Endothelial cell of umbilical vein (primary cell): ENCODE data around the gene MSI1. TPM values are rescaled to one million over a fixed set of nuclear protein-coding genes. Genes with fewer than 3 reads are reported as not detected.

Experiments
- BruUV-seq: library from RNA; stranded (reverse); fragments of 400-500 nt; replicated peaks from 2 replicates; lab custom pipeline; 2021; lab: Mats Ljungman, UMichigan
- CTCF ChIA-PET: fragments of 300-600, 350-600 bp; sonication (Branson Sonifier 250); formaldehyde crosslinking; loops from one replicate; lab custom pipeline; 2021; ENCODE audit warnings: antibody characterized with exemption, inconsistent platforms; lab: Charles Lee
- POLR2A ChIA-PET: fragments of 300-600, 350-600 bp; sonication (Branson Sonifier 250); formaldehyde crosslinking; loops from one replicate; lab custom pipeline; 2021; ENCODE audit warnings: antibody characterized with exemption, inconsistent platforms; lab: Charles Lee
- DNase-seq: peaks from one replicate; pipeline ENCODE4 v3.0.0-alpha.2; 2011; ENCODE audit warnings: low read depth, low spot score
- FAIRE-seq: peaks from 2 replicates; lab custom pipeline; 2011; peaks lifted over from hg19 to GRCh38; lab: Jason Lieb, UNC
- H2AFZ ChIP-seq: 2 replicates; pipeline ENCODE4 v1.6.0; 2012; ENCODE audit warnings: low read depth, low read length, control low read depth, inconsistent platforms
- H3K27ac ChIP-seq: 2 replicates; pipeline ENCODE4 v1.5.1; 2011; ENCODE audit warnings: low read depth, mild to moderate bottlenecking, control low read depth, low read length, moderate library complexity; ENCODE audit not compliant: insufficient read depth
- H3K27me3 ChIP-seq, 2 experiments: 2 replicates each; pipeline versions ENCODE4 v1.6.0 to v1.6.1; 2011; ENCODE audit warnings: low read length in 2 of 2, mixed read lengths in 1 of 2; ENCODE audit not compliant: control insufficient read depth in 2 of 2, insufficient read depth in 2 of 2
- H3K36me3 ChIP-seq, 2 experiments: 2 replicates in 1 of 2; 3 replicates in 1 of 2; pipeline ENCODE4 v1.5.1; 2011; ENCODE audit warnings: low read length in 2 of 2, mild to moderate bottlenecking in 1 of 2, moderate library complexity in 1 of 2; ENCODE audit not compliant: control insufficient read depth in 2 of 2, insufficient read depth in 2 of 2; ENCODE audit errors: extremely low read depth in 1 of 2
- H3K4me1 ChIP-seq: 3 replicates; pipeline ENCODE4 v1.5.1; 2011; ENCODE audit warnings: mild to moderate bottlenecking, low read length; ENCODE audit not compliant: control insufficient read depth, insufficient read depth; ENCODE audit errors: extremely low read depth
- H3K4me2 ChIP-seq: 2 replicates; pipeline ENCODE4 v1.6.1; 2011; ENCODE audit warnings: low read length, control low read depth, mixed read lengths; ENCODE audit not compliant: insufficient read depth
- H3K4me3 ChIP-seq, 3 experiments: fragments of 200-600 bp in 1 of 3; sonication (generic), shearing (Covaris generic) in 1 of 3; replicated peaks in 1 of 3; 2 replicates each; pipeline ENCODE4 v1.5.1; 2011 to 2016; ENCODE audit warnings: control low read depth in 3 of 3, low read length in 3 of 3, mild to moderate bottlenecking in 2 of 3, inconsistent platforms in 1 of 3, low read depth in 1 of 3, moderate library complexity in 1 of 3; ENCODE audit not compliant: insufficient read depth in 1 of 3
- H3K79me2 ChIP-seq: 2 replicates; pipeline ENCODE4 v1.6.0; 2012; ENCODE audit warnings: low read length, inconsistent platforms; ENCODE audit not compliant: control insufficient read depth, insufficient read depth
- H3K9ac ChIP-seq: replicated peaks from 2 replicates; pipeline ENCODE3; 2011; ENCODE audit warnings: low read length, control low read depth; ENCODE audit not compliant: insufficient read depth; ENCODE audit errors: extremely low read depth
- H3K9me1 ChIP-seq: replicated peaks from 3 replicates; pipeline ENCODE4 v1.6.0; 2011; ENCODE audit warnings: mild to moderate bottlenecking, low read length; ENCODE audit not compliant: control insufficient read depth, insufficient read depth; ENCODE audit errors: extremely low read depth
- H3K9me3 ChIP-seq: replicated peaks from 2 replicates; pipeline ENCODE4 v1.5.1; 2012; ENCODE audit warnings: low read length, inconsistent platforms; ENCODE audit not compliant: control insufficient read depth, insufficient read depth
- H4K20me1 ChIP-seq: replicated peaks from 2 replicates; pipeline ENCODE3; 2011; ENCODE audit warnings: mild to moderate bottlenecking, low read length; ENCODE audit not compliant: control insufficient read depth, insufficient read depth; ENCODE audit errors: extremely low read depth
- EZH2 ChIP-seq: IDR thresholded peaks from 2 replicates; pipeline ENCODE4 v1.6.1; 2012; ENCODE audit warnings: borderline replicate concordance, low read depth, mild to moderate bottlenecking, moderate library complexity, low read length, inconsistent platforms; ENCODE audit not compliant: severe bottlenecking
- FOS ChIP-seq: IDR thresholded peaks from 2 replicates; pipeline ENCODE4 v1.6.1; 2011; ENCODE audit warnings: mild to moderate bottlenecking, low read length, moderate library complexity, borderline replicate concordance; ENCODE audit not compliant: insufficient read depth
- GATA2 ChIP-seq: IDR thresholded peaks from 2 replicates; pipeline ENCODE4 v1.7.0; 2011; ENCODE audit warnings: low read depth, mild to moderate bottlenecking, moderate library complexity, mixed read lengths, low read length; ENCODE audit not compliant: insufficient read length, insufficient read depth
- JUN ChIP-seq: IDR thresholded peaks from 2 replicates; pipeline ENCODE4 v1.6.1; 2011; ENCODE audit warnings: borderline replicate concordance, low read depth; ENCODE audit not compliant: insufficient read length, insufficient read depth
- MYC ChIP-seq: IDR thresholded peaks from one replicate; pipeline ENCODE4 v1.6.1; 2011; ENCODE audit warnings: mild to moderate bottlenecking, low read depth, low read length
- POLR2AphosphoS5 ChIP-seq: IDR thresholded peaks from 2 replicates; pipeline ENCODE4 v1.6.1; 2012; ENCODE audit warnings: low read depth, mild to moderate bottlenecking, control low read depth, low read length, moderate library complexity; ENCODE audit not compliant: insufficient read depth
- dilution Hi-C: fragments of 300-500 bp; cut with MboI; formaldehyde crosslinking; loops from one replicate; pipeline ENCODE4 v1.15.0; 2019; ENCODE audit warnings: low sequenced_read_pairs; ENCODE audit not compliant: extremely low pct_ligation_motif_present
- intact Hi-C: fragments of 100-400 bp; cut with micrococcal nuclease; formaldehyde crosslinking; loops from one replicate; pipeline ENCODE4 v1.10.0; 2022
- polyA plus RNA-seq, 4 experiments: library from polyadenylated mRNA; depleted of rRNA in 3 of 4; stranded (reverse) in 3 of 4; unstranded in 1 of 4; fragments of >200 nt; gene quantifications; 2 replicates each; pipeline versions ENCODE4 v1.2.1 to v1.2.3, GENCODE V29; 2011 to 2012; ENCODE audit warnings: missing spikeins in 1 of 4
- total RNA-seq: library from RNA; stranded (reverse); gene quantifications from 2 replicates; pipeline ENCODE4 v1.2.3, GENCODE V29; 2021
- TF ChIP-seq, protein P1 (sequence below), 2 donors: IDR thresholded peaks; 1 replicate in 1 of 2; 2 replicates in 1 of 2; pipeline ENCODE4 v1.5.1; 2011; ENCODE audit warnings: low read length in 2 of 2, mild to moderate bottlenecking in 2 of 2, moderate library complexity in 2 of 2, control low read depth in 1 of 2, inconsistent platforms in 1 of 2, low read depth in 1 of 2; ENCODE audit not compliant: insufficient read depth in 1 of 2; ENCODE audit errors: extremely low read depth in 1 of 2
- TF ChIP-seq, protein P2 (sequence below): IDR thresholded peaks from 2 replicates; pipeline ENCODE4 v1.6.1; 2011; ENCODE audit not compliant: insufficient read depth, insufficient read length

MSI1 gene
- total and polyA plus RNA-seq, 2 donors (not counting 3 experiments of a cell fraction or from before 2014, with no cell fraction given) = 0.01 TPM; not detected in 1

DNA sequence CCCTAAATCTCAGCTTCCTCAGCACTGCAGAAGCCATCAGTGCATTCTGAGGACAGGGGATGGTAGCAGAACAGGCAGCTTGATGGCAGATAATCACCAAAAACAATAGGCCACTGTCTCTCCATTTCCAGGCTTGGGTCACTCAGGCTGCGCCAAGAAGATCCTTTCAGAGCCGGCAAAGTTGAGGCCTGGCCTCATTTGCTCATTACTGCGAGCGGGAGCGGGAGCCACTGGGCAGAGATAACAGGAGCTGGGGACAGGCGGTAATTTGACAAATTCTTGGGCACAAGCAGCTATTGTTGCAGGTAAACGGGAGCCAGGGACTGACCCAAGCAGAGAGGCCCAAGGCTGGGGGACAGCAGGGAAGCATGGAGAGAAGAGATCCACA is 2.1 kb downstream of the MSI1 start:
- H4K20me1 ChIP-seq = no peaks in the 10 kb centered on the region
- no peaks in the 10 kb centered on the region for H3K9me1 ChIP-seq
- H3K9ac ChIP-seq = no peak overlapping the region
- DNase-seq (no peak), FAIRE-seq (no peak)
- dilution Hi-C loops (no loop called here), intact Hi-C loops (no loop called here)
- H3K4me2 ChIP-seq = no peak overlapping the region
- no peak overlapping the region for H3K4me3 ChIP-seq
- H3K27me3 ChIP-seq = peaks cover 44 to 51% of the 10 kb centered on the region in 2 experiments
- ChIA-PET CTCF (interaction anchor here (0.6 to 3.1 kb wide), 21 partner anchors 9 to 283 kb away, joined by 3 to 24 read pairs (median 4); partner anchors contain the start of gene PLA2G1B), POLR2A (interaction anchor here (0.6 kb wide), 1 partner anchor 65 kb away, joined by 5 read pairs; the partner anchor contains the start of gene SIRT4)
- H3K9me3 ChIP-seq = no peaks in the 10 kb centered on the region
- no TSS peak for BruUV-seq
- H3K27ac ChIP-seq = no peak overlapping the region
- TF ChIP-seq EZH2 (no peak), MYC (no peak), FOS (no peak), POLR2AphosphoS5 (no peak), JUN (no peak), GATA2 (no peak)
- TF ChIP-seq, protein P1, sequence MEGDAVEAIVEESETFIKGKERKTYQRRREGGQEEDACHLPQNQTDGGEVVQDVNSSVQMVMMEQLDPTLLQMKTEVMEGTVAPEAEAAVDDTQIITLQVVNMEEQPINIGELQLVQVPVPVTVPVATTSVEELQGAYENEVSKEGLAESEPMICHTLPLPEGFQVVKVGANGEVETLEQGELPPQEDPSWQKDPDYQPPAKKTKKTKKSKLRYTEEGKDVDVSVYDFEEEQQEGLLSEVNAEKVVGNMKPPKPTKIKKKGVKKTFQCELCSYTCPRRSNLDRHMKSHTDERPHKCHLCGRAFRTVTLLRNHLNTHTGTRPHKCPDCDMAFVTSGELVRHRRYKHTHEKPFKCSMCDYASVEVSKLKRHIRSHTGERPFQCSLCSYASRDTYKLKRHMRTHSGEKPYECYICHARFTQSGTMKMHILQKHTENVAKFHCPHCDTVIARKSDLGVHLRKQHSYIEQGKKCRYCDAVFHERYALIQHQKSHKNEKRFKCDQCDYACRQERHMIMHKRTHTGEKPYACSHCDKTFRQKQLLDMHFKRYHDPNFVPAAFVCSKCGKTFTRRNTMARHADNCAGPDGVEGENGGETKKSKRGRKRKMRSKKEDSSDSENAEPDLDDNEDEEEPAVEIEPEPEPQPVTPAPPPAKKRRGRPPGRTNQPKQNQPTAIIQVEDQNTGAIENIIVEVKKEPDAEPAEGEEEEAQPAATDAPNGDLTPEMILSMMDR (IDR thresholded peaks at IDR 0.05; ENCODE audit: extremely low read depth in 1 of 2, insufficient read depth in 1 of 2, low read depth in 1 of 2, low read length in 2 of 2) = no peak
- TF ChIP-seq, protein P2, sequence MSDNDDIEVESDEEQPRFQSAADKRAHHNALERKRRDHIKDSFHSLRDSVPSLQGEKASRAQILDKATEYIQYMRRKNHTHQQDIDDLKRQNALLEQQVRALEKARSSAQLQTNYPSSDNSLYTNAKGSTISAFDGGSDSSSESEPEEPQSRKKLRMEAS = no peak
- H2AFZ ChIP-seq = no peak overlapping the region
- no peaks in the 10 kb centered on the region for H3K4me1 ChIP-seq
- H3K79me2 ChIP-seq = no peaks in the 10 kb centered on the region
- no peaks in the 10 kb centered on the region for H3K36me3 ChIP-seq
